Cardiac muscle cell (in vitro differentiated cells and primary cell): Measurements from ENCODE around the gene APBB2. TPM values are rescaled to one million over a fixed set of nuclear protein-coding genes. Genes with fewer than 3 reads are reported as not detected.

Experiments used
- DNase-seq, 2 donors: peaks; one replicate each; pipeline versions ENCODE4 v3.0.0 to v3.0.0-alpha.2; 2010 to 2017; ENCODE audit warnings: low read depth in 1 of 2, low spot score in 1 of 2
- H3K27ac ChIP-seq: fragments of 200-600 bp; sonication (generic); 2 replicates; pipeline ENCODE4 v1.5.1; 2016
- H3K27me3 ChIP-seq: fragments of 200-600 bp; sonication (generic); 2 replicates; pipeline ENCODE4 v1.6.0; 2016; ENCODE audit warnings: control low read depth
- H3K36me3 ChIP-seq: fragments of 200-600 bp; sonication (generic); 2 replicates; pipeline ENCODE4 v1.5.1; 2016; ENCODE audit warnings: control low read depth
- H3K4me1 ChIP-seq: fragments of 200-600 bp; sonication (generic); 2 replicates; pipeline ENCODE4 v1.8.1; 2017; ENCODE audit warnings: low read depth, mild to moderate bottlenecking, mixed run types
- H3K4me3 ChIP-seq: fragments of 200-600 bp; sonication (generic); 2 replicates; pipeline ENCODE4 v1.5.1; 2016; ENCODE audit warnings: mild to moderate bottlenecking
- H3K9me3 ChIP-seq: fragments of 200-600 bp; sonication (generic); 2 replicates; pipeline ENCODE4 v1.5.1; 2017; ENCODE audit warnings: low read depth, mild to moderate bottlenecking, control low read depth
- CTCF ChIP-seq: IDR thresholded peaks from 2 replicates; pipeline ENCODE4 v1.5.1; 2012; ENCODE audit warnings: low read depth, mild to moderate bottlenecking, low read length
- polyA plus RNA-seq: library from polyadenylated mRNA; unstranded; fragments of >200 nt; fragmentation: Nextera tagmentation; extraction: Ambion mirVana; gene quantifications from 2 replicates; pipeline ENCODE4 v1.2.1, GENCODE V29; 2016
- total RNA-seq: library from RNA; depleted of rRNA; stranded (reverse); fragments of >200 nt; gene quantifications from 2 replicates; pipeline ENCODE4 v1.2.3, GENCODE V29; 2016

Gene APBB2
- total and polyA plus RNA-seq, 2 experiments from 2014 or later = 4.6 to 14.9 TPM

GRCh38 chr4:41013746-41014145 lies 200.6 kb downstream of the APBB2 start:
- no peak overlapping the region for H3K27ac ChIP-seq
- no peak for TF ChIP-seq CTCF
- H3K36me3 ChIP-seq = no peaks in the 10 kb centered on the region
- no peaks in the 10 kb centered on the region for H3K27me3 ChIP-seq
- H3K9me3 ChIP-seq = no peaks in the 10 kb centered on the region
- H3K4me3 ChIP-seq = no peak overlapping the region
- peaks cover 3% of the 10 kb centered on the region for H3K4me1 ChIP-seq
- no peak for DNase-seq

GRCh38 chr4:41012911-41013310 lies 201.4 kb downstream of the APBB2 start:
- DNase-seq = no peak
- H3K36me3 ChIP-seq = no peaks in the 10 kb centered on the region
- no peaks in the 10 kb centered on the region for H3K9me3 ChIP-seq
- H3K27me3 ChIP-seq = no peaks in the 10 kb centered on the region
- TF ChIP-seq CTCF = no peak
- H3K4me1 ChIP-seq = peaks cover 3% of the 10 kb centered on the region
- no peak overlapping the region for H3K27ac ChIP-seq
- no peak overlapping the region for H3K4me3 ChIP-seq

- Histone ChIP-seq H3K36me3 (no peaks in the 10 kb centered on the region), H3K4me3 (no peak overlapping the region), H3K9me3 (no peaks in the 10 kb centered on the region), H3K4me1 (peaks cover 3% of the 10 kb centered on the region), H3K27me3 (no peaks in the 10 kb centered on the region), H3K27ac (no peak overlapping the region)
- peak in 1 of 2 donors; percentile 37 for DNase-seq
- TF ChIP-seq CTCF = no peak
These were observed 202.0 kb downstream of the APBB2 start for GRCh38 chr4:41012293-41012692.

- H3K4me3 ChIP-seq = no peak overlapping the region
- no peak overlapping the region for H3K27ac ChIP-seq
- no peaks in the 10 kb centered on the region for H3K36me3 ChIP-seq
- H3K9me3 ChIP-seq = no peaks in the 10 kb centered on the region
- TF ChIP-seq CTCF = no peak
- peak in 1 of 2 donors; percentile 52 for DNase-seq
- H3K27me3 ChIP-seq = no peaks in the 10 kb centered on the region
- no peaks in the 10 kb centered on the region for H3K4me1 ChIP-seq
These were observed 204.9 kb downstream of the APBB2 start for GRCh38 chr4:41009411-41009810.

- Histone ChIP-seq H3K27ac (no peak overlapping the region), H3K4me3 (no peak overlapping the region), H3K9me3 (no peaks in the 10 kb centered on the region), H3K4me1 (no peaks in the 10 kb centered on the region), H3K36me3 (no peaks in the 10 kb centered on the region), H3K27me3 (no peaks in the 10 kb centered on the region)
- DNase-seq = peak in 1 of 2 donors; percentile 50
- TF ChIP-seq CTCF = no peak
These were observed 208.2 kb downstream of the APBB2 start for GRCh38 chr4:41006141-41006540.

GRCh38 chr4:41002309-41002708 lies 212.0 kb downstream of the APBB2 start:
- Histone ChIP-seq H3K27ac (no peak overlapping the region), H3K9me3 (no peaks in the 10 kb centered on the region), H3K4me1 (no peaks in the 10 kb centered on the region), H3K36me3 (no peaks in the 10 kb centered on the region), H3K27me3 (no peaks in the 10 kb centered on the region), H3K4me3 (no peak overlapping the region)
- TF ChIP-seq CTCF = no peak
- DNase-seq = no peak
